Liver (tissue), 9 donors: ENCODE data around the gene TCTN1. TPM values are rescaled to one million over a fixed set of nuclear protein-coding genes. Genes with fewer than 3 reads are reported as not detected.

Experiments used
- DNase-seq: peaks from one replicate; pipeline ENCODE4 v3.0.0-alpha.2; 2017; ENCODE audit warnings: low spot score
- H3K27ac ChIP-seq, 2 donors: one replicate each; pipeline ENCODE4 v1.7.0; 2013; ENCODE audit warnings: inconsistent platforms in 2 of 2, low read length in 2 of 2, control low read depth in 1 of 2, low read depth in 1 of 2, mild to moderate bottlenecking in 1 of 2
- H3K27me3 ChIP-seq, 4 donors: one replicate each; pipeline versions ENCODE4 v1.6.1 to v1.7.0; 2013; ENCODE audit warnings: low read length in 3 of 4, inconsistent platforms in 1 of 4, mild to moderate bottlenecking in 1 of 4, moderate library complexity in 1 of 4; ENCODE audit not compliant: control insufficient read depth in 4 of 4, insufficient read depth in 4 of 4
- H3K36me3 ChIP-seq, 4 donors: one replicate each; pipeline versions ENCODE4 v1.6.1 to v1.7.0; 2013; ENCODE audit warnings: low read length in 3 of 4, mild to moderate bottlenecking in 3 of 4, low read depth in 1 of 4, moderate library complexity in 1 of 4; ENCODE audit not compliant: control insufficient read depth in 4 of 4, insufficient read depth in 3 of 4
- H3K4me1 ChIP-seq, 4 donors: one replicate each; pipeline versions ENCODE4 v1.6.1 to v1.7.0; 2013; ENCODE audit warnings: low read length in 3 of 4, mild to moderate bottlenecking in 3 of 4, moderate library complexity in 1 of 4; ENCODE audit not compliant: control insufficient read depth in 4 of 4, insufficient read depth in 4 of 4
- H3K4me3 ChIP-seq, 3 donors: one replicate each; pipeline versions ENCODE4 v1.6.1 to v1.7.0; 2013; ENCODE audit warnings: low read length in 3 of 3, control low read depth in 1 of 3, low read depth in 1 of 3, mild to moderate bottlenecking in 1 of 3
- H3K9ac ChIP-seq, 2 donors: one replicate each; pipeline ENCODE4 v1.7.0; 2013; ENCODE audit warnings: low read length in 2 of 2, mild to moderate bottlenecking in 2 of 2, moderate library complexity in 2 of 2, control low read depth in 1 of 2, low read depth in 1 of 2
- H3K9me3 ChIP-seq, 4 donors: one replicate each; pipeline versions ENCODE4 v1.6.1 to v1.7.0; 2013; ENCODE audit warnings: low read length in 3 of 4; ENCODE audit not compliant: control insufficient read depth in 4 of 4
- ATF3 ChIP-seq: IDR thresholded peaks from 2 replicates; pipeline ENCODE4 v1.6.1; 2016; ENCODE audit warnings: antibody characterized with exemption
- CTCF ChIP-seq: fragments of 150-350 bp; IDR thresholded peaks from 2 replicates; pipeline ENCODE4 v1.5.1; 2017; ENCODE audit warnings: improper control_type of control experiment, low read depth, low read length; ENCODE audit not compliant: missing input control
- EGR1 ChIP-seq, 2 donors: IDR thresholded peaks; 2 replicates each; pipeline ENCODE4 v1.6.1; 2016 to 2018; ENCODE audit warnings: antibody characterized with exemption in 2 of 2, low read depth in 2 of 2
- FOXA1 ChIP-seq: IDR thresholded peaks from 2 replicates; pipeline ENCODE4 v1.6.1; 2016; ENCODE audit warnings: antibody characterized with exemption
- GABPA ChIP-seq, 2 donors: IDR thresholded peaks in 1 of 2; conservative IDR thresholded peaks in 1 of 2; 2 replicates each; pipeline ENCODE4 v1.6.1; 2016; ENCODE audit warnings: antibody characterized with exemption in 2 of 2, mild to moderate bottlenecking in 1 of 2, moderate library complexity in 1 of 2
- HNF4A ChIP-seq, 2 donors: conservative IDR thresholded peaks; 2 replicates each; pipeline ENCODE4 v1.6.1; 2016; ENCODE audit warnings: antibody characterized with exemption in 2 of 2, mild to moderate bottlenecking in 2 of 2
- HNF4G ChIP-seq: IDR thresholded peaks from 2 replicates; pipeline ENCODE4 v1.6.1; 2016; ENCODE audit warnings: antibody characterized with exemption
- JUND ChIP-seq, 2 donors: IDR thresholded peaks; 2 replicates each; pipeline ENCODE4 v1.6.1; 2016; ENCODE audit warnings: antibody characterized with exemption in 2 of 2
- MAX ChIP-seq: IDR thresholded peaks from 2 replicates; pipeline ENCODE4 v1.6.1; 2016; ENCODE audit warnings: antibody characterized with exemption
- RAD21 ChIP-seq, 2 donors: IDR thresholded peaks; 2 replicates each; pipeline ENCODE4 v1.6.1; 2016; ENCODE audit warnings: antibody characterized with exemption in 2 of 2, mild to moderate bottlenecking in 2 of 2
- REST ChIP-seq: IDR thresholded peaks from 2 replicates; pipeline ENCODE4 v1.6.1; 2016; ENCODE audit warnings: antibody characterized with exemption, mild to moderate bottlenecking
- SP1 ChIP-seq: IDR thresholded peaks from 2 replicates; pipeline ENCODE4 v1.6.1; 2018; ENCODE audit warnings: antibody characterized with exemption, mild to moderate bottlenecking
- TAF1 ChIP-seq: conservative IDR thresholded peaks from 2 replicates; pipeline ENCODE4 v1.6.1; 2016; ENCODE audit warnings: antibody characterized with exemption, mild to moderate bottlenecking
- YY1 ChIP-seq: IDR thresholded peaks from 2 replicates; pipeline ENCODE4 v1.6.1; 2016; ENCODE audit warnings: antibody characterized with exemption, mild to moderate bottlenecking
- ZBTB33 ChIP-seq: IDR thresholded peaks from 2 replicates; pipeline ENCODE4 v1.6.1; 2016; ENCODE audit warnings: antibody characterized with exemption
- WGBS: extraction: QIAGEN DNeasy Blood & Tissue Kit; methylation state at CpG from one replicate; pipeline ENCODE4 v1.1.7; 2013; 5-methylcytosine and 5-hydroxymethylcytosine counted together
- polyA plus RNA-seq, 2 donors: library from polyadenylated mRNA; stranded (reverse) in 1 of 2; unstranded in 1 of 2; fragments of 200-250 nt in 1 of 2; fragments of >200 nt in 1 of 2; fragmentation: Nextera tagmentation in 1 of 2; extraction: Ambion mirVana in 1 of 2; gene quantifications; one replicate each; pipeline versions ENCODE4 v1.2.1 to v1.2.3, GENCODE V29; 2013 to 2015
- total RNA-seq, 2 donors: library from RNA; depleted of rRNA; stranded (reverse); fragments of >200 nt; gene quantifications; one replicate each; pipeline ENCODE4 v1.2.3, GENCODE V29; 2014
- donor health status: healthy.
- donor health status: healthy.
- donor health status: healthy.
- donor health status: healthy.
- donor health status: healthy.

The TCTN1 gene
- total and polyA plus RNA-seq, 4 donors = 6.0 to 12.0 (median 10.9) TPM

DNA sequence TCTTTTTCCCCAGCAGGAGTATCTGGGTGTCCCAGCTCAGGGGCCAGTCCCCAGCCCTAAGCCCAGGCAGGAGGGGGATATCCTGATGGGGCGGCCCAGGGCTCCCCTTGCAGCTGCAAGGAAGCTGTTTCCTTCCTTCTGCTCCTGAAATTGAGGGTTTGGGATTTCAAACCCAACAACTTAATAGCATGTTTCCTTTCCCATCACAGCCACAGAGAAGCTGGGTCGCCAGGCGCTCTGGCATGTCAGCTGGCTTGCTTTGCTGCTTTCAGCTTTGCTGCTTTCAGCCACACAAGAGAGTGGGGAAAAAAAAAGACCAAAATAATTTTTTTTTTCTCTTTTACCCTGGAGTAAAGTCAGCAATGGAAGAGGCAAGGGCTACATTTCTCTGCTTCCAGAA is 44.9 kb downstream of the TCTN1 start (continued):
- TF ChIP-seq REST = no peak

DNA sequence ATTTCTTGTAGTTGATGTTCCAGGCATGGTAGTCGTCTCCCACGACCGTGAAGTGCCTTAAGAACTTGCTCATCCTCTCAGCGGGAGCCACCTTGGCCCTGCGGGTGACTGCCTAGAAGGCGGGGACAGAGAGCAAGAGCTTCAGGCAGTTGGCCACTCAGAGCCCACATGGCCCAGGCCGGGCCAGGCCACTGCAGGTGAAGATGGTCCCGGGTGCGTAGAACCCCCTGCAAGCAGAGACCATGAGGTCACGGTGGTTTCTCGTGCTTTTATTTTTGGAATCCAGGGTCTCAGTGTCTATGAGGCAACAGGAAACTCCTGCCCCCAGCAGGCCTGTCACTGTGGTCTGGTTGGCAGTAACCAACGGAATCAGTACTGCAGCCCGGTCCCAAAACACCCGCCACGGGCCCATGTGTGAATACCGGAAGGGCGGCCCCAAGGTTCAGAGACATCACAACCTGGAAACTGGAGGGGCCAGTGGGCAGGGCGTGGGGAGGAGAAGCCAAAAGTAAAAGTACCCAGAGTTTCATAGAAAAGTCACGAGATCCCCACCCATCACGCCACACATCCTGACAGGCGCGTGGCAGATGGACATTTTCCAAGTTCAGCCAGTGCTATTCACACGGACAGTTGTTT is 47.5 kb downstream of the TCTN1 start:
- WGBS = 76% methylated on average over 23 of the region's 23 CpGs
- H3K27me3 ChIP-seq = no peaks in the 10 kb centered on the region
- H3K9me3 ChIP-seq = no peaks in the 10 kb centered on the region
- no peaks in the 10 kb centered on the region for H3K4me1 ChIP-seq
- H3K4me3 ChIP-seq = no peak overlapping the region
- H3K27ac ChIP-seq = no peak overlapping the region
- H3K9ac ChIP-seq = no peak overlapping the region
- no peaks in the 10 kb centered on the region for H3K36me3 ChIP-seq
- no peak for TF ChIP-seq MAX
- TF ChIP-seq FOXA1 = no peak
- no peak for TF ChIP-seq YY1
- TF ChIP-seq ZBTB33 = no peak
- DNase-seq = no peak

DNA sequence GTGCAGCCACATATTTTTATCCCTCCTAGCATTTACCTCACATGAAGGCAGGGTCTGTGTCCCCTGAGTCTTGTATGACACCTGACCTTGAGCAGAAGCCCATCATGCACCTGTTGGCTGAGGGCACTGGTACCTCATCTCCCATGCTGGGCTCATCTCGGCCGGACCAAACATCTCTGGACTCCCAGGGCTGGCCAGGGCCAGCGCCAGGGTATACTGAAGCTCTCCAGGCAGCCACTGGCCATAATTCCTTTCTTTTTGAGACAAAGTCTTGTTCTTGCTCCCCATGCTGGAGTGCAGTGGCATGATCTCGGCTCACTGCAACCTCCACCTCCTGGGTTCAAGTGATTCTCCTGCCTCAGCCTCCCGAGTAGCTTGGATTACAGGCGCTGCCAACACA is 53.0 kb downstream of the TCTN1 start:
- Histone ChIP-seq H3K9ac (no peak overlapping the region), H3K27me3 (no peaks in the 10 kb centered on the region), H3K36me3 (no peaks in the 10 kb centered on the region), H3K9me3 (no peaks in the 10 kb centered on the region), H3K27ac (no peak overlapping the region), H3K4me1 (no peaks in the 10 kb centered on the region), H3K4me3 (no peak overlapping the region)
- TF ChIP-seq CTCF = no peak
- TF ChIP-seq HNF4A (conservative IDR thresholded peaks at IDR 0.05) = no peak
- TF ChIP-seq RAD21 (IDR thresholded peaks at IDR 0.05) = no peak
- no peak for TF ChIP-seq GABPA (IDR thresholded peaks at IDR 0.05 in 1 of 2, conservative IDR thresholded peaks at IDR 0.05 in 1 of 2)
- TF ChIP-seq YY1 = no peak
- no peak for TF ChIP-seq EGR1 (IDR thresholded peaks at IDR 0.05; ENCODE audit: low read depth in 2 of 2)
- TF ChIP-seq SP1 = no peak
- TF ChIP-seq ATF3 = no peak
- TF ChIP-seq REST = no peak
- TF ChIP-seq JUND (IDR thresholded peaks at IDR 0.05) = no peak
- no peak for TF ChIP-seq MAX
- no peak for TF ChIP-seq HNF4G
- no peak for TF ChIP-seq TAF1
- TF ChIP-seq FOXA1 = no peak
- no peak for TF ChIP-seq ZBTB33
- no peak for DNase-seq
- 97% methylated on average over 6 of the region's 6 CpGs for WGBS
